SK-N-MC (cell line): ENCODE data around the gene TTC19.

Experiments used
- DNase-seq: peaks from one replicate; pipeline ENCODE4 v3.0.0-alpha.2; 2011; ENCODE audit warnings: low read depth, low spot score
- H3K27ac ChIP-seq: fragments of 200-600 bp; sonication (generic); 2 replicates; pipeline ENCODE4 v1.5.1; 2016; ENCODE audit warnings: mixed run types
- H3K36me3 ChIP-seq: fragments of 200-600 bp; sonication (generic); 2 replicates; pipeline ENCODE4 v1.6.1; 2017; ENCODE audit warnings: antibody characterized with exemption, low read length, mixed read lengths; ENCODE audit not compliant: insufficient read depth
- H3K4me3 ChIP-seq: fragments of 200-600 bp; sonication (generic); 2 replicates; pipeline ENCODE4 v1.5.1; 2016
- H3K9ac ChIP-seq: fragments of 200-600 bp; sonication (generic); 2 replicates; pipeline ENCODE4 v1.8.0; 2017; ENCODE audit warnings: mixed run types, mixed read lengths; ENCODE audit not compliant: insufficient read length
- H3K9me3 ChIP-seq: fragments of 200-600 bp; sonication (generic); 2 replicates; pipeline ENCODE4 v1.6.1; 2017; ENCODE audit warnings: low read depth, mild to moderate bottlenecking, antibody characterized with exemption, low read length, moderate library complexity, mixed read lengths
- EZH2 ChIP-seq: fragments of 200-600 bp; sonication (generic); IDR thresholded peaks from one replicate; pipeline ENCODE4 v1.6.1; 2017; ENCODE audit warnings: antibody characterized with exemption
- FOXP2 ChIP-seq: optimal IDR thresholded peaks from 2 replicates; pipeline ENCODE3; 2011; ENCODE audit warnings: mild to moderate bottlenecking, moderate library complexity; ENCODE audit not compliant: insufficient read depth; ENCODE audit errors: extremely low read length, control extremely low read depth
- POLR2AphosphoS5 ChIP-seq: IDR thresholded peaks from 2 replicates; pipeline ENCODE4 v1.6.1; 2012; ENCODE audit warnings: mild to moderate bottlenecking, low read depth, low read length, borderline replicate concordance

The TTC19 gene

DNA sequence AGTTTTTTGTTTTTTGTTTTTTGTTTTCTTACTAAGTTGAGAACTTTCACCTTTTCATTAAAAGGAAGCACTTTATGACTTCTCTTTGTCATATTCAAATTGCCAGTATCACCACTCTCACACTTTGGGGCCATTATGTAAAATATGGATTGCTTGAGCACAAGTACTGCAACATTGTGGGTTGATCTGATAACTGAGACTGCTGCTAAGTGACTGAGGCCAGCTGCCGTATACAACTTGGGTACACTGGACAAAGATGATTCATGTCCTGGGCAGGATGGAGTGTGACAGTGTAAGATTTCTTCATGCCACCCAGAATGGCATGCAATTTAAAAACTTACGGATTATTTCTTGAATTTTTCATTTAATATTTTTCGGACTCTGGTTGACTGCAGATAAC is 7.8 kb downstream of the TTC19 start:
- no peaks in the 10 kb centered on the region for H3K9me3 ChIP-seq
- H3K27ac ChIP-seq = no peak overlapping the region
- H3K9ac ChIP-seq = no peak overlapping the region
- H3K4me3 ChIP-seq = no peak overlapping the region
- H3K36me3 ChIP-seq = peaks cover 73% of the 10 kb centered on the region
- TF ChIP-seq EZH2 = no peak
- no peak for TF ChIP-seq POLR2AphosphoS5
- TF ChIP-seq FOXP2 = no peak
- DNase-seq = no peak

DNA sequence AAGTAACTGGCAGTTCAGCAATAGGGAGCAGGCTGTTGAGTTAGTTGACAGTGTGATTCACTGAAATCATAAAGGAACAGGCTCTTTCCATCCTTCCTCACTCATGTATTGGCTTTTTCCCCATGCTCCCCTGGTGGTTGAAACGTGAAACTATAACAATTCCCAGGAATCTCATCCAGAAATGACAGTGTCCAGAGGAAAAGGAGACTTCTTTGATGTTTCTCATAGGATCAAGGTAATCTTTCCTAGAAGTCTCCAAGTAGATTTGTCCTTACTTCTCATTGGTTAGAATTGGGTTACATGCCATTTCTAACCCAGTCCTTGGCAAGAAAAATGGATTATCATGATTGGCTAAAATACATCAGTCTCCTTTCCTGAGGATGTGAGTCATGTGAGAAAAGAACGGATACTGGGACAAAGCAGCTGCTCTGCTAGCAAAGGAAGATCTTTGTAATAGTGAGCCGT is 14.4 kb downstream of the TTC19 start:
- DNase-seq = no peak
- Histone ChIP-seq H3K27ac (no peak overlapping the region), H3K9me3 (no peaks in the 10 kb centered on the region), H3K9ac (no peak overlapping the region), H3K4me3 (no peak overlapping the region), H3K36me3 (peaks cover 43% of the 10 kb centered on the region)
- no peak for TF ChIP-seq EZH2
- no peak for TF ChIP-seq FOXP2
- no peak for TF ChIP-seq POLR2AphosphoS5

DNA sequence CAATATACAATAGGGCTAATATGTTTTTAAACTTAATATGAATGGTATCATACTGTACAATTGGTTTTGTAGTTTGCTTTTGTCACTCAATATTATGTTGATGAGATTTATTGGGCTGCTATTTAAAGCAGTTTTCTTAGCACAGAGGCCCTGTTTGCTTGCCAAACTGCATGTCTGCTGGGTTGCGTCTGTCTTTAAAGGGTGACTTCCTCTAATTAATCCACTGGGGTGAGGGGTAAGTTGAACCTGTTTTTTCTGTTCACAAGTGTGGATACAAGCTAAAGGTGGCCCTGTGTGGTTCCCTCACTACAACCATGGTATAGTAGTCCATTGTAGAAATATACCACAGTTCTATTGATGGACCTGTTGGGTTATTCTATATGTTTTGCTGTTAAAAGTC is 19.7 kb downstream of the TTC19 start:
- Histone ChIP-seq H3K4me3 (no peak overlapping the region), H3K27ac (no peak overlapping the region), H3K36me3 (peaks cover 50% of the 10 kb centered on the region), H3K9me3 (no peaks in the 10 kb centered on the region), H3K9ac (no peak overlapping the region)
- DNase-seq = no peak
- TF ChIP-seq EZH2 = no peak
- TF ChIP-seq POLR2AphosphoS5 = no peak

DNA sequence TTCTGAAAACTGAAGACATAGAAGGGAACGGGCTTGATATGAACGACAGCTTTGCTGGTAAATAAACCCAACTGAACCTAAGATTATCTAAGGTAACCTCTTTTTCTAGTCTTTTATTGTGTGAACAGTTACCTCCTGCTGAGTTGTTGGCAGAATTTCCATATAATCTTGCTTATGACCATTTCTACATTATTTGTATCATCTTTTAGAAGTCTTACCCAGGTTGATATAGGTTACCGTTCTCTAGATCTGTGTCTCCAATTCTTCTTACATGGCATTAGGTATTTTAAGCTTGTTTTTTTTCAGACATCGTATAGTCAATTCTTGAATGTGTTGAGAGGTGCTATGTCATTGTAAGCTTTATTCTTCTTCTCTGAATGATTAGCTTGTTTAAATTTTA is 24.3 kb downstream of the TTC19 start:
- 0 out of 2 replicates have a peak overlapping the region, but pooled peaks have one; percentile 3 for H3K27ac ChIP-seq
- no peak overlapping the region for H3K9ac ChIP-seq
- H3K36me3 ChIP-seq = peaks cover 75% of the 10 kb centered on the region
- no peak overlapping the region for H3K4me3 ChIP-seq
- TF ChIP-seq POLR2AphosphoS5 (no peak), EZH2 (no peak), FOXP2 (no peak)
- H3K9me3 ChIP-seq = no peaks in the 10 kb centered on the region
- DNase-seq = no peak

DNA sequence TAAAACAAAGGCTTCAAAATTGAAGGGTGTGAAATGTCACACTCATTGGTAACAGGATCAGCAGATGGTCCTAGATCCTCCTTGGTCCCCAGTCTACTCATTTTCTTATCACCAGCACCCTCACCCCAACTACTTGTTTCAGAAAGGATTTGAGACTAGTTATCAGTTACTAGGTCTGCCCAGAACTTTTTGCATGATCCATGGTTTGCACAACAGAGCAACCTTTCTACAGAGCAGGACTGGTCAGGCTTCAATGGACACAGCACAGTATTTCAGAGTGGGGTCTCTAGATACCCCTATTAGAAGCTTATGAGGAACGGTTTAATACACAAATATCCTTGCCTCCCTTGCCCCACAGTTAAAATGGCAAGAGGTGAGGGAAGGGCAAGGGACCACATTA is 25.6 kb downstream of the TTC19 start:
- no peak overlapping the region for H3K4me3 ChIP-seq
- no peak for TF ChIP-seq POLR2AphosphoS5
- TF ChIP-seq EZH2 = no peak
- no peak for TF ChIP-seq FOXP2
- H3K36me3 ChIP-seq = peaks cover 81% of the 10 kb centered on the region
- H3K9me3 ChIP-seq = no peaks in the 10 kb centered on the region
- H3K9ac ChIP-seq = no peak overlapping the region
- DNase-seq = no peak
- no peak overlapping the region for H3K27ac ChIP-seq

GRCh38 chr17:16026895-16027294 is 27.3 kb downstream of the TTC19 start:
- Histone ChIP-seq H3K9me3 (no peaks in the 10 kb centered on the region), H3K36me3 (peaks cover 90% of the 10 kb centered on the region), H3K9ac (no peak overlapping the region), H3K4me3 (no peak overlapping the region), H3K27ac (no peak overlapping the region)
- DNase-seq = no peak
- no peak for TF ChIP-seq POLR2AphosphoS5
- TF ChIP-seq EZH2 = no peak
- TF ChIP-seq FOXP2 = no peak

- TF ChIP-seq POLR2AphosphoS5 (no peak), FOXP2 (no peak), EZH2 (no peak)
- H3K36me3 ChIP-seq = peaks cover 96% of the 10 kb centered on the region
- H3K4me3 ChIP-seq = no peak overlapping the region
- no peaks in the 10 kb centered on the region for H3K9me3 ChIP-seq
- H3K27ac ChIP-seq = no peak overlapping the region
- no peak overlapping the region for H3K9ac ChIP-seq
- no peak for DNase-seq
Measured at GRCh38 chr17:16027708-16028584, 28.3 kb downstream of the TTC19 start.

GRCh38 chr17:16033729-16034349 is 34.2 kb downstream of the TTC19 start:
- peaks cover 89% of the 10 kb centered on the region for H3K36me3 ChIP-seq

More at GRCh38 chr17:16033729-16034349, 34.2 kb downstream of the TTC19 start:
- no peaks in the 10 kb centered on the region for H3K9me3 ChIP-seq
- H3K27ac ChIP-seq = no peak overlapping the region
- H3K4me3 ChIP-seq = no peak overlapping the region
- no peak for DNase-seq
- TF ChIP-seq EZH2 (no peak), POLR2AphosphoS5 (no peak)
- no peak overlapping the region for H3K9ac ChIP-seq
